Endodermal cell (in vitro differentiated cells): ENCODE measurements around the gene SLC7A1. TPM values are rescaled to one million over a fixed set of nuclear protein-coding genes. Genes with fewer than 3 reads are reported as not detected.

ENCODE experiments used
- DNase-seq: peaks from one replicate; pipeline ENCODE4 v3.0.0-alpha.2; 2017
- H3K27ac ChIP-seq: 2 replicates; pipeline ENCODE4 v1.5.1; 2013; ENCODE audit warnings: mild to moderate bottlenecking, low read depth, low read length, moderate library complexity
- H3K27me3 ChIP-seq: 2 replicates; pipeline ENCODE4 v1.6.1; 2013; ENCODE audit warnings: mild to moderate bottlenecking, low read length, moderate library complexity; ENCODE audit not compliant: insufficient read depth, control insufficient read depth, poor library complexity, severe bottlenecking
- H3K36me3 ChIP-seq: 2 replicates; pipeline ENCODE4 v1.7.0; 2013; ENCODE audit warnings: mild to moderate bottlenecking, low read length, moderate library complexity; ENCODE audit not compliant: control insufficient read depth, insufficient read depth
- H3K4me1 ChIP-seq: one replicate; pipeline ENCODE4 v1.7.0; 2013; ENCODE audit warnings: low read length; ENCODE audit not compliant: control insufficient read depth, insufficient read depth
- H3K4me3 ChIP-seq: 2 replicates; pipeline ENCODE4 v1.5.1; 2013; ENCODE audit warnings: mild to moderate bottlenecking, low read length, moderate library complexity
- H3K9ac ChIP-seq: 2 replicates; pipeline ENCODE4 v1.6.1; 2013; ENCODE audit warnings: mild to moderate bottlenecking, low read length, moderate library complexity; ENCODE audit not compliant: poor library complexity, severe bottlenecking; ENCODE audit errors: extremely low read depth
- H3K9me3 ChIP-seq: 2 replicates; pipeline ENCODE4 v1.6.1; 2013; ENCODE audit warnings: mild to moderate bottlenecking, low read length, moderate library complexity; ENCODE audit not compliant: control insufficient read depth
- H3K27ac Mint-ChIP-seq: 2 replicates; pipeline ENCODE4 v1.8.0; 2020; ENCODE audit warnings: mixed read lengths
- H3K27me3 Mint-ChIP-seq: 2 replicates; pipeline ENCODE4 v1.8.0; 2021; ENCODE audit warnings: mild to moderate bottlenecking, mixed read lengths; ENCODE audit not compliant: insufficient read depth
- H3K36me3 Mint-ChIP-seq: 2 replicates; pipeline ENCODE4 v1.8.0; 2020; ENCODE audit warnings: low read depth, mixed read lengths
- H3K4me1 Mint-ChIP-seq: 2 replicates; pipeline ENCODE4 v1.8.0; 2020; ENCODE audit warnings: mixed read lengths
- H3K4me3 Mint-ChIP-seq: 2 replicates; pipeline ENCODE4 v1.8.0; 2020; ENCODE audit warnings: mild to moderate bottlenecking, moderate library complexity, mixed read lengths
- H3K9me3 Mint-ChIP-seq: 2 replicates; pipeline ENCODE4 v1.8.0; 2020; ENCODE audit warnings: mild to moderate bottlenecking, mixed read lengths
- WGBS, 2 experiments: methylation state at CpG; one replicate each; pipeline versions ENCODE4 v1.1.5 to v1.1.7; 2013; ENCODE audit warnings: missing lambda C conversion rate in 2 of 2, mixed read lengths in 1 of 2; ENCODE audit not compliant: insufficient coverage in 1 of 2, insufficient read length in 1 of 2; 5-methylcytosine and 5-hydroxymethylcytosine counted together
- total RNA-seq, 2 donors: library from RNA; stranded (reverse); fragmentation: NEBNext Ultra II Directional in 1 of 2; extraction: Animal tissue kit (Norgen Biotek cat#: 25700) in 1 of 2; gene quantifications; 2 replicates in 1 of 2; 3 replicates in 1 of 2; pipeline ENCODE4 v1.2.1, GENCODE V29; 2021
- TF ChIP-seq, protein P1 (sequence below): fragments of 200-600 bp; sonication (generic); conservative IDR thresholded peaks from 2 replicates; pipeline ENCODE4 v1.5.0; 2021; ENCODE audit warnings: antibody characterized with exemption, mild to moderate bottlenecking

Gene SLC7A1
- total RNA-seq, 2 donors from 2014 or later: 26.0 to 27.3 TPM

- no peak overlapping the region for H3K4me3 Mint-ChIP-seq
- peaks cover 5% of the 10 kb centered on the region for H3K9me3 Mint-ChIP-seq
- no peak overlapping the region for H3K27ac ChIP-seq
- peak; percentile 39 for DNase-seq
- peaks cover under 1% of the 10 kb centered on the region for H3K27me3 ChIP-seq
- peaks cover 48% of the 10 kb centered on the region for H3K27me3 Mint-ChIP-seq
- 84 to 91% methylated on average over 7 of the region's 7 CpGs for WGBS, 2 experiments
- H3K36me3 Mint-ChIP-seq: peaks cover 37% of the 10 kb centered on the region
- TF ChIP-seq, protein P1, sequence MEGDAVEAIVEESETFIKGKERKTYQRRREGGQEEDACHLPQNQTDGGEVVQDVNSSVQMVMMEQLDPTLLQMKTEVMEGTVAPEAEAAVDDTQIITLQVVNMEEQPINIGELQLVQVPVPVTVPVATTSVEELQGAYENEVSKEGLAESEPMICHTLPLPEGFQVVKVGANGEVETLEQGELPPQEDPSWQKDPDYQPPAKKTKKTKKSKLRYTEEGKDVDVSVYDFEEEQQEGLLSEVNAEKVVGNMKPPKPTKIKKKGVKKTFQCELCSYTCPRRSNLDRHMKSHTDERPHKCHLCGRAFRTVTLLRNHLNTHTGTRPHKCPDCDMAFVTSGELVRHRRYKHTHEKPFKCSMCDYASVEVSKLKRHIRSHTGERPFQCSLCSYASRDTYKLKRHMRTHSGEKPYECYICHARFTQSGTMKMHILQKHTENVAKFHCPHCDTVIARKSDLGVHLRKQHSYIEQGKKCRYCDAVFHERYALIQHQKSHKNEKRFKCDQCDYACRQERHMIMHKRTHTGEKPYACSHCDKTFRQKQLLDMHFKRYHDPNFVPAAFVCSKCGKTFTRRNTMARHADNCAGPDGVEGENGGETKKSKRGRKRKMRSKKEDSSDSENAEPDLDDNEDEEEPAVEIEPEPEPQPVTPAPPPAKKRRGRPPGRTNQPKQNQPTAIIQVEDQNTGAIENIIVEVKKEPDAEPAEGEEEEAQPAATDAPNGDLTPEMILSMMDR: no peak
- peaks cover 3% of the 10 kb centered on the region for H3K4me1 ChIP-seq
- no peak overlapping the region for H3K27ac Mint-ChIP-seq
- peaks cover 20% of the 10 kb centered on the region for H3K36me3 ChIP-seq
- peaks cover 25% of the 10 kb centered on the region for H3K4me1 Mint-ChIP-seq
- no peak overlapping the region for H3K4me3 ChIP-seq
- peaks cover 9% of the 10 kb centered on the region for H3K9me3 ChIP-seq
- no peak overlapping the region for H3K9ac ChIP-seq
These were observed 46.8 kb downstream of the SLC7A1 start for GRCh38 chr13:29548722-29549121.

- Histone ChIP-seq H3K36me3 (peaks cover 16% of the 10 kb centered on the region), H3K9me3 (peaks cover 9% of the 10 kb centered on the region), H3K9ac (no peak overlapping the region), H3K27me3 (no peaks in the 10 kb centered on the region), H3K27ac (no peak overlapping the region), H3K4me3 (no peak overlapping the region), H3K4me1 (peaks cover 3% of the 10 kb centered on the region)
- TF ChIP-seq, protein P1: no peak
- Mint-ChIP-seq H3K4me1 (peaks cover 25% of the 10 kb centered on the region), H3K36me3 (peaks cover 22% of the 10 kb centered on the region), H3K4me3 (no peak overlapping the region), H3K27ac (no peak overlapping the region), H3K27me3 (peaks cover 34% of the 10 kb centered on the region), H3K9me3 (peaks cover 5% of the 10 kb centered on the region)
- 86 to 96% methylated on average over 6 of the region's 7 CpGs for WGBS, 2 experiments
- no peak for DNase-seq
These were observed 48.3 kb downstream of the SLC7A1 start for GRCh38 chr13:29547153-29547552.

- WGBS, 2 experiments: 92 to 94% methylated on average over 5 to 8 of the region's 8 CpGs
- peaks cover 5% of the 10 kb centered on the region for H3K9me3 Mint-ChIP-seq
- H3K4me3 ChIP-seq: no peak overlapping the region
- peak overlapping the region; percentile 45 for H3K27ac Mint-ChIP-seq
- H3K27me3 ChIP-seq: no peaks in the 10 kb centered on the region
- peaks cover 16% of the 10 kb centered on the region for H3K36me3 ChIP-seq
- H3K9ac ChIP-seq: no peak overlapping the region
- H3K9me3 ChIP-seq: peaks cover 9% of the 10 kb centered on the region
- H3K4me1 Mint-ChIP-seq: peaks cover 20% of the 10 kb centered on the region
- TF ChIP-seq, protein P1: no peak
- H3K27ac ChIP-seq: no peak overlapping the region
- H3K36me3 Mint-ChIP-seq: peaks cover 22% of the 10 kb centered on the region
- DNase-seq: no peak
- peaks cover 34% of the 10 kb centered on the region for H3K27me3 Mint-ChIP-seq
- no peak overlapping the region for H3K4me3 Mint-ChIP-seq
- peaks cover 3% of the 10 kb centered on the region for H3K4me1 ChIP-seq
These were observed 48.8 kb downstream of the SLC7A1 start for GRCh38 chr13:29546662-29547061.
